H1 (cell line): ENCODE results near the gene GPR101. TPM values are rescaled to one million over a fixed set of nuclear protein-coding genes. Genes with fewer than 3 reads are reported as not detected.

Experiments
- CTCF ChIA-PET: fragments of 300-600 bp; sonication (Branson Sonifier 250); formaldehyde crosslinking; loops from one replicate; lab custom pipeline; 2021; ENCODE audit not compliant: partially characterized antibody; lab: Charles Lee
- POLR2A ChIA-PET: fragments of 300-600 bp; sonication (Branson Sonifier 250); formaldehyde crosslinking; loops from one replicate; lab custom pipeline; 2021; ENCODE audit warnings: inconsistent platforms; ENCODE audit not compliant: partially characterized antibody; lab: Charles Lee
- DNase-seq, 2 experiments: peaks; one replicate each; pipeline versions ENCODE4 v3.0.0 to v3.0.0-alpha.2; 2010 to 2022; ENCODE audit warnings: low spot score in 2 of 2, low read depth in 1 of 2, mixed read lengths in 1 of 2
- FAIRE-seq: peaks from 2 replicates; lab custom pipeline; 2011; peaks lifted over from hg19 to GRCh38; lab: Jason Lieb, UNC
- H2AFZ ChIP-seq: 2 replicates; pipeline ENCODE4 v1.8.1; 2012; ENCODE audit warnings: low read length, inconsistent platforms
- H2AK5ac ChIP-seq: 2 replicates; pipeline ENCODE4 v1.6.1; 2013; ENCODE audit warnings: low read depth, low read length
- H2BK120ac ChIP-seq: replicated peaks from 2 replicates; pipeline ENCODE3; 2013; ENCODE audit warnings: low read depth, low read length, inconsistent platforms
- H2BK12ac ChIP-seq: 2 replicates; pipeline ENCODE4 v1.6.1; 2013; ENCODE audit warnings: low read depth, low read length
- H2BK15ac ChIP-seq: 2 replicates; pipeline ENCODE4 v1.6.1; 2013; ENCODE audit warnings: low read length
- H2BK20ac ChIP-seq: 2 replicates; pipeline ENCODE4 v1.6.1; 2013; ENCODE audit warnings: low read length
- H2BK5ac ChIP-seq: 2 replicates; pipeline ENCODE4 v1.6.1; 2013; ENCODE audit warnings: low read depth, low read length
- H3K14ac ChIP-seq: 2 replicates; pipeline ENCODE4 v1.6.1; 2013; ENCODE audit warnings: inconsistent platforms; ENCODE audit not compliant: insufficient read length
- H3K18ac ChIP-seq: 2 replicates; pipeline ENCODE4 v1.6.1; 2013; ENCODE audit warnings: low read length; ENCODE audit errors: extremely low read depth
- H3K23ac ChIP-seq: 2 replicates; pipeline ENCODE4 v1.6.1; 2013; ENCODE audit warnings: inconsistent platforms; ENCODE audit not compliant: insufficient read length
- H3K23me2 ChIP-seq: 2 replicates; pipeline ENCODE4 v1.6.1; 2013; ENCODE audit warnings: low read depth, low read length
- H3K27ac ChIP-seq: 2 replicates; pipeline ENCODE4 v1.6.1; 2011; ENCODE audit warnings: low read depth, low read length, inconsistent platforms
- H3K27me3 ChIP-seq, 4 experiments: replicated peaks in 1 of 4; 1 replicate in 1 of 4; 2 replicates in 3 of 4; pipeline versions ENCODE4 v1.6.1 to v1.8.1; 2011 to 2013; ENCODE audit warnings: low read length in 3 of 4, mild to moderate bottlenecking in 3 of 4, inconsistent platforms in 2 of 4, mixed read lengths in 2 of 4, moderate library complexity in 1 of 4; ENCODE audit not compliant: control insufficient read depth in 3 of 4, insufficient read depth in 3 of 4; ENCODE audit errors: extremely low read depth in 1 of 4
- H3K36me3 ChIP-seq, 4 experiments: 2 replicates each; pipeline versions ENCODE4 v1.6.1 to v1.8.1; 2011 to 2013; ENCODE audit warnings: mild to moderate bottlenecking in 4 of 4, low read length in 3 of 4, moderate library complexity in 2 of 4, control low read depth in 1 of 4, inconsistent platforms in 1 of 4; ENCODE audit not compliant: insufficient read depth in 4 of 4, control insufficient read depth in 2 of 4
- H3K4ac ChIP-seq: replicated peaks from 2 replicates; pipeline ENCODE3; 2013; ENCODE audit warnings: low read length, low read depth, mixed read lengths, inconsistent platforms; ENCODE audit not compliant: insufficient read length
- H3K4me1 ChIP-seq, 4 experiments: replicated peaks in 1 of 4; 1 replicate in 1 of 4; 2 replicates in 3 of 4; pipeline versions ENCODE4 v1.6.1 to v1.8.1; 2011 to 2013; ENCODE audit warnings: low read length in 3 of 4, inconsistent platforms in 2 of 4, mixed read lengths in 1 of 4; ENCODE audit not compliant: insufficient read depth in 4 of 4, control insufficient read depth in 3 of 4
- H3K4me2 ChIP-seq, 2 experiments: 2 replicates each; pipeline versions ENCODE4 v1.6.1 to v1.8.1; 2011 to 2013; ENCODE audit warnings: low read depth in 2 of 2, low read length in 2 of 2, control low read depth in 1 of 2, inconsistent platforms in 1 of 2, mild to moderate bottlenecking in 1 of 2; ENCODE audit not compliant: insufficient read depth in 1 of 2
- H3K4me3 ChIP-seq, 4 experiments: fragments of 200-600, 300-600 bp in 1 of 4; sonication (generic), shearing (Covaris generic), sonication (Bioruptor Twin) in 1 of 4; 2 replicates each; pipeline versions ENCODE4 v1.5.1 to v1.8.1; 2011 to 2016; ENCODE audit warnings: low read length in 4 of 4, low read depth in 3 of 4, control low read depth in 2 of 4, inconsistent platforms in 2 of 4, mild to moderate bottlenecking in 2 of 4, mixed read lengths in 1 of 4, moderate library complexity in 1 of 4; ENCODE audit not compliant: insufficient read depth in 2 of 4; ENCODE audit errors: extremely low read depth in 1 of 4
- H3K56ac ChIP-seq: replicated peaks from 2 replicates; pipeline ENCODE3; 2013; ENCODE audit warnings: low read depth, mild to moderate bottlenecking, mixed read lengths, low read length, inconsistent platforms; ENCODE audit not compliant: insufficient read length
- H3K79me1 ChIP-seq: 2 replicates; pipeline ENCODE4 v1.6.1; 2013; ENCODE audit warnings: low read depth, low read length, control low read depth
- H3K79me2 ChIP-seq, 2 experiments: 2 replicates each; pipeline versions ENCODE4 v1.6.1 to v1.8.1; 2012 to 2013; ENCODE audit warnings: low read length in 2 of 2, mild to moderate bottlenecking in 2 of 2, inconsistent platforms in 1 of 2; ENCODE audit not compliant: insufficient read depth in 2 of 2, control insufficient read depth in 1 of 2
- H3K9ac ChIP-seq, 4 experiments: replicated peaks in 1 of 4; 1 replicate in 1 of 4; 2 replicates in 3 of 4; pipeline versions ENCODE4 v1.6.1 to v1.8.1; 2011 to 2013; ENCODE audit warnings: low read depth in 3 of 4, low read length in 3 of 4, control low read depth in 2 of 4, mild to moderate bottlenecking in 2 of 4, moderate library complexity in 2 of 4, inconsistent platforms in 1 of 4; ENCODE audit errors: extremely low read depth in 1 of 4
- H3K9me3 ChIP-seq, 2 experiments: 2 replicates each; pipeline versions ENCODE4 v1.6.1 to v1.8.1; 2012 to 2013; ENCODE audit warnings: mild to moderate bottlenecking in 2 of 2, moderate library complexity in 2 of 2, control low read depth in 1 of 2, inconsistent platforms in 1 of 2, low read depth in 1 of 2, low read length in 1 of 2, mixed read lengths in 1 of 2; ENCODE audit not compliant: insufficient read depth in 2 of 2
- H4K20me1 ChIP-seq, 2 experiments: replicated peaks in 1 of 2; 2 replicates each; pipeline versions ENCODE3 to v1.8.1; 2011 to 2013; ENCODE audit warnings: inconsistent platforms in 2 of 2, low read length in 2 of 2, mild to moderate bottlenecking in 1 of 2; ENCODE audit not compliant: insufficient read depth in 2 of 2, control insufficient read depth in 1 of 2
- H4K5ac ChIP-seq: 2 replicates; pipeline ENCODE4 v1.6.1; 2013; ENCODE audit warnings: low read length, low read depth, mixed read lengths, inconsistent platforms; ENCODE audit not compliant: insufficient read length
- H4K8ac ChIP-seq: 2 replicates; pipeline ENCODE4 v1.8.0; 2013; ENCODE audit warnings: mild to moderate bottlenecking, moderate library complexity, low read length, inconsistent platforms; ENCODE audit not compliant: insufficient read depth; ENCODE audit errors: extremely low read depth
- H4K91ac ChIP-seq: replicated peaks from 2 replicates; pipeline ENCODE3; 2013; ENCODE audit warnings: low read length, mixed read lengths, inconsistent platforms; ENCODE audit not compliant: insufficient read length
- EZH2 ChIP-seq: fragments of 200-600 bp; sonication (generic); IDR thresholded peaks from 2 replicates; pipeline ENCODE4 v1.7.1; 2012; ENCODE audit warnings: low read depth, mild to moderate bottlenecking, moderate library complexity, low read length, inconsistent platforms; ENCODE audit not compliant: severe bottlenecking
- TCF12 ChIP-seq: IDR thresholded peaks from 2 replicates; pipeline ENCODE4 v1.6.1; 2011; ENCODE audit warnings: low read depth, mild to moderate bottlenecking, low read length
- WGBS, 2 experiments: shearing (Covaris generic) in 1 of 2; methylation state at CpG; one replicate each; pipeline versions ENCODE4 v1.1.6 to v1.1.7; 2013 to 2015; ENCODE audit warnings: low lambda C conversion rate in 2 of 2, mixed read lengths in 2 of 2, inconsistent platforms in 1 of 2, low coverage in 1 of 2, missing lambda C conversion rate in 1 of 2; ENCODE audit not compliant: insufficient replicate concordance in 2 of 2, insufficient coverage in 1 of 2, insufficient read length in 1 of 2; ENCODE audit errors: extremely low coverage in 1 of 2, missing lambda C conversion rate in 1 of 2; 5-methylcytosine and 5-hydroxymethylcytosine counted together
- polyA plus RNA-seq, 7 experiments: library from polyadenylated mRNA; depleted of rRNA in 3 of 7; stranded (reverse) in 5 of 7; unstranded in 2 of 7; fragments of >200 nt in 5 of 7; fragments of 200-250 nt in 2 of 7; gene quantifications; 1 replicate in 5 of 7; 2 replicates in 1 of 7; 4 replicates in 1 of 7; pipeline versions ENCODE4 v1.2.1 to v1.2.3, GENCODE V29; 2011 to 2013; ENCODE audit warnings: missing spikeins in 2 of 7, mixed read lengths in 2 of 7
- total RNA-seq: library from RNA; stranded (reverse); fragmentation: NEBNext Ultra II Directional; extraction: Animal tissue kit (Norgen Biotek cat#: 25700); gene quantifications from 2 replicates; pipeline ENCODE4 v1.2.1, GENCODE V29; 2021
- TF ChIP-seq, protein P1 (sequence below): IDR thresholded peaks from 2 replicates; pipeline ENCODE4 v1.6.1; 2012; ENCODE audit warnings: inconsistent platforms

Gene GPR101
- total and polyA plus RNA-seq, 2 of the 8 experiments (the other 6 are each of a cell fraction or from before 2014, with no cell fraction given), result not detected

DNA sequence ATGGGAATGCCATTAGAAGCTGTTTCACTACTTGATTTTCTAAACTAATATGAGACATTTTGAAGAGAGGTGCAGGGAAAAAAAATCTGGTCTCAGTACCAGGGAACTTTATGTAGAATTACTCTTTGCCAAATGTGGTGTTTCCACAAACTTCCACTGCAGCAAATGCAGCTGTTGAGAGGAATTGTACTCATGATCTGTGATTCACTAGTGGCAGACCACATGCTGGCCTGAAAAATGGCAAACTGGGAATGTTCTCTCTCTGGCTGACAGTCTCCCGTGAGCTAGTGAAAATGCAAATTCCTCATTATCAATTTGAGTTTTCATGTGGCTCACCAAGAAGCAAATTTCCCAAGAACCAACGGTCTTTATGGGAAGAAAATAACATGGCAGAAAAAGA, 37.8 kb upstream of the GPR101 start:
- Histone ChIP-seq H3K9me3 (no peaks in the 10 kb centered on the region), H2BK12ac (no peak overlapping the region), H3K79me1 (no peaks in the 10 kb centered on the region), H4K91ac (no peak overlapping the region), H3K4ac (no peak overlapping the region), H3K4me2 (no peak overlapping the region), H3K18ac (no peak overlapping the region), H3K14ac (no peak overlapping the region), H2BK20ac (no peak overlapping the region), H3K27ac (no peak overlapping the region), H2BK120ac (no peak overlapping the region), H4K8ac (no peak overlapping the region), H3K79me2 (no peaks in the 10 kb centered on the region), H3K56ac (no peak overlapping the region), H2AK5ac (no peak overlapping the region), H4K20me1 (no peaks in the 10 kb centered on the region), H2AFZ (no peak overlapping the region), H4K5ac (no peak overlapping the region), H3K4me3 (no peak overlapping the region), H3K4me1 (no peaks in the 10 kb centered on the region), H3K9ac (no peak overlapping the region), H3K23me2 (no peaks in the 10 kb centered on the region), H2BK15ac (no peak overlapping the region), H3K27me3 (no peaks in the 10 kb centered on the region), H3K23ac (no peak overlapping the region), H3K36me3 (no peaks in the 10 kb centered on the region), H2BK5ac (no peak overlapping the region)
- TF ChIP-seq TCF12 (no peak), EZH2 (no peak)
- TF ChIP-seq, protein P1, sequence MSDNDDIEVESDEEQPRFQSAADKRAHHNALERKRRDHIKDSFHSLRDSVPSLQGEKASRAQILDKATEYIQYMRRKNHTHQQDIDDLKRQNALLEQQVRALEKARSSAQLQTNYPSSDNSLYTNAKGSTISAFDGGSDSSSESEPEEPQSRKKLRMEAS, result no peak
- CTCF ChIA-PET, result no interaction called here
- whole genome bisulfite sequencing, 2 experiments, result 92% methylated on average over 2 of the region's 2 CpGs; no CpG with 5 or more reads in 1 of the 2 experiments
- POLR2A ChIA-PET, result no interaction called here
- no peak for FAIRE-seq
- DNase-seq, result no peak
